Measurements from ENCODE around the gene THSD7B.
A peak's percentile ranks its signal among the peaks of the same experiment; 100 is the strongest.
"Not testable (repeated sequence)": the region's sequence is repeated elsewhere in the genome, so short reads cannot be mapped to it uniquely, and the experiment has no call there.

THSD7B gene

DNA sequence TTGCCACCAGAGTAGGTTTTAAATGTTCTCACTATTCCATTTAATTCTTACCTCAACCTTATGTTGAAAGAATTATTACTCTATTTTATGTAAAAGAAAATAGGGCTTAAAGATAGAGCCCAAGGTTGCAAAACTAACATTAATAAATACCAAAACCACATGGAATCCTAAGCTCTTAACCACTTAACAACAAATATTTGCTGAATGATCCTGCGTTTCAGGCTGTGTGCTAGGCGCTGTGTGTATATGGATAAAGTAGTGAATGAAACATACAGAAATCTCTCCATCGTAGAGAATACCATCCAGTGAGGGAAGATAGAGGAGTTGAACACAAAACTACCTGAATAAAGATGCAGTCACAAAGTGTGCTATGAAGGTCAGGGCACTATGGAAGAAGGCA is 485.1 kb downstream of the THSD7B start:
- DNase-seq (ENCODE audit: low spot score), result no peak

DNA sequence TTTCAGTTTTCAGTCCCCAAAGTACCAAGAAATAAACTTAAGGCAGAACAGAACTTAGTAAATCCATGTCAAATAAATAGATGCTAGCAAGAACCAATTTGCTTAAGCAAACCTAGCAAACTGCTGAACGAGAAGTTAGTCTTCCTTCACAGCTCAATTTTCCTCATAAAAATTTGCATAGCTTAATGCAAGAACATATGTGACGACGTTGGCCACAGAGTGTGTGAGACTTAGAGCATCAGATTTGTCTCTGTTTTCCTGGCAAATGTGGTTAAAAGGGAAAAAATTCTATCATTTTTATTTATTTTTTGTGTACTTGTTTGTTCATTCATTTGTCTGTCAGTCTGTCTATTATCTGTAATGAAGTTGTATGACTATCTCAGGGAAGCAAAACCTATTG is 485.7 kb downstream of the THSD7B start:
- no peak for DNase-seq (ENCODE audit: low spot score)

- peak; percentile 49 for DNase-seq (ENCODE audit: low spot score)
These were observed 487.6 kb downstream of the THSD7B start for GRCh38 chr2:137252934-137253333.

DNA sequence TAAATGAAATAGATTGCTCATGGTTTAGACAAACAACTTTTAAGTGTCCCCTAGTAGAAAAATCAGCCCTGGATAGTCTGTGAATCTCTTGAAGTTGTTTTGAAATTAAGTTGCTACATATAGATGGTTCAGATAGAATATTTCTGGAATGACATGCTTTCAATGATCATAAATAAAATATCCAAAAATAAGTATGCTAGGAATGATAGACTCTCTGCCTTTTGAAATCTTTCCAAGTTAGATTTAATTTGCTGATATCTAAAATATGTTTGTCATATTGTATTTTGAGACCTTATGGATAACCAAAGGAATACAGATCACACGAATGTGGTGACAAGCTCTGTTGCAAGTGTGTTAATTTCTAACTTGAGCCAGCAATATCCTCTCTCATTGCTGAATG is 488.7 kb downstream of the THSD7B start:
- DNase-seq (ENCODE audit: low spot score), result peak; percentile 9

DNA sequence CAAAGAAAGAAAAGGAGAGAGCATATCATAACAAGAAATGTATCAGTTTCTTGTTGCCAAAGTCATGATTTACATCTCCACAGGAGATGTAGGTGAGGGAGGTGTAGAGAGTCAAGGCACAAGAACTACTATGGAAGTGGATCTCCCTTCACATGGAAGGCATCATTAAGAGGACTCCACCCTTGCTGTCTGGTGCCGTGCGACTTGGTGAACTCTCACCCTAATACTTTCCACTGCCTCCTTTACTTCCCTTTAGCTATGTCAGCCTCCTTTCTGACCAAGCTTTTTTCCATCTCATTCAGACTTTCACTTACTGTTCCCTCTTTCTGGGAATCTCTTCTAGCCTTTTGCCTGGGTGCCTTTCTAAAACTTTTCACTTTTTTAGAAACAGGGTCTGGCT is 490.0 kb downstream of the THSD7B start:
- no peak for DNase-seq (ENCODE audit: low spot score)

GRCh38 chr2:137255990-137256389 is 490.6 kb downstream of the THSD7B start:
- peak; percentile 72 for DNase-seq (ENCODE audit: low spot score)

- DNase-seq (ENCODE audit: low spot score), result no peak
These were observed 496.7 kb downstream of the THSD7B start for GRCh38 chr2:137261881-137262585.

DNA sequence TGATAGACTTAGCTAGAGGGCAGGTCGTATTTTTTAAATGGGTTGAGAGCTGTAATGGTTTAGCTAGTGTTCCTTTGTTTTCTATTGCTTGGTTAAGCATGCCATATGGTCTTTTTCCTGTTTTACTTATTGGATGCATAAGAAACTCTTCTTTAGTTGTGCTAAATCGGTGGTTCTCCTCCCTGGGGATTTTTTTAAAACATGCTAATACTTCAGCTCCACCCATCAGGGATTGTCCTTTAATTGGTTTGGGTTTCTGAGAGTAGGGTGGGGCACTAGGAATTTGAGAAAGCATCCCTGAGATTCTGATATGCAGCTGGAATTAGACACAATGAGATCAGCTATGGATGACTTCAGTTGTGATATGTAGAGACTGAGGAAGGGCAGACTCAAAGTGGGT is 497.2 kb downstream of the THSD7B start:
- DNase-seq (ENCODE audit: low spot score), result no peak

GRCh38 chr2:137287913-137288639 is 522.7 kb downstream of the THSD7B start:
- no peak for DNase-seq (ENCODE audit: low spot score)

DNA sequence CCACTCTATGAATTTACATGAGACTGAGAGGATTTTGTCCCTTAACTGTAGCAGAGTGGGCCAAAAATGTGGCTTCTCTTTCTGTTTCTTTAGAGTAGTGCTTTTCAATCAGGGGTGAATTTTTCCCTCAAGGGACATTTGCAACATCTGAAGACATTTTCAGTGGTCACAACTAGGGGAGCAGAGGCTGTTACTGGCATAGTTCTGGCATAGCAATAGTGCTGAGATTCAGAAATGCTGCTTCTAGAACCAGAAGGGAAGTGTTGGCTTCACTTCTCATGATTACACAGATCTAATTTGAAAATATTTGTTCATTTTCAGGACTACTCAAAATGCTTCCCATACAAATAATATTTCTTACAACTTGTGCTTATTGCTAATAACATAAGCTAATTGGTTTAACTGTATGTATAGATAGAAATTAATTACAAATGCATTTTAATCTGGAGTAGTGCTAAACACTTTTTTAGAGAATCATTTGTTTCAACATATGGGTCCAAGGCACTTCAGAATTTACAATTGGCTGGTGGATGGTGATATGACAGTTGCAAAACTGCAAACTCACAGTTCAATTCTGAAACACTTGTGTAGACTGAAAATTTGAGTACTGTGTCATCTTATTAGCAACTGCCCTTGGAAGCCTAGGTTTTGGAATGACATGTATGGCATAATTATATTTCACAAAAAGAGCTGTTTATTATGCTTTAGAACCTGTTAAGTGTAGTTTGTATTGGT is 526.7 kb downstream of the THSD7B start:
- DNase-seq (ENCODE audit: low spot score), result no peak

- DNase-seq (ENCODE audit: low spot score), result no peak
These were observed 533.0 kb downstream of the THSD7B start for GRCh38 chr2:137298377-137298776.

DNA sequence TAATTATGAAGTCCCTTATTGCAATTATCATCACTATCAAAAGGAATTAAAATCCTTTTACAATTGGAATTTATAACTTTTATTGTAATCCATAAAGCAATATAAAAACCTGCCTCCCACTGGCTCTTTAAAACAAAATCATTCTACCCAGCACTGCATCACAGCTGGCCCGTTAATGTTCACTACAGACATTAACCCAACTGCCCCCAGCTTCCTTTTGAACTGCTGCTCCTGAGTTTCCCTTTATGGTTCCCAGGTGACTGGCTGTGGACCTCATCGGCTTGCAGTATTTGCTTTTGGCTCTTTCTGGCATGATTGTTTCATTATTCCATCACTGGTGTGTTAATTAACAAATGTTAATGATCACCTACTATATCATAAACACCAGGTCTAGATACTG is 535.6 kb downstream of the THSD7B start:
- DNase-seq (ENCODE audit: low spot score), result no peak

DNA sequence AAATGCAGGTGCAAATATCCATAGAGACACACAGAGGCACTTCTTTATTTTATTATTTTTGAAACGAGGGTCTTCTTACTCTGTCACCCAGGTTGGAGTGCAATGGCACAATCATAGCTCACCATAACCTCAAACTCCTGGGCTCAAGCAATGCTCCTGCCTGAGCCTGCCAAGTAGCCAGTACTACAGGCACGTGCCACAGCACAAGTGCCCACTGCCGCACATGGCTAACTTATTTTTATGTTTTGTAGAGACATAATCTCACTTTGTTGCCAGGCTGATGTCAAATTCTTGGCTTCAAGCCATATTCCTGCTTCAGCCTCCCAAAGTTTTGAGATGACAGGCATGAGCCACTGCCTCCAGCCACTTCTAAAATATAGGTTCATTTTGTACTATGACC is 537.6 kb downstream of the THSD7B start:
- DNase-seq (ENCODE audit: low spot score), result no peak

DNA sequence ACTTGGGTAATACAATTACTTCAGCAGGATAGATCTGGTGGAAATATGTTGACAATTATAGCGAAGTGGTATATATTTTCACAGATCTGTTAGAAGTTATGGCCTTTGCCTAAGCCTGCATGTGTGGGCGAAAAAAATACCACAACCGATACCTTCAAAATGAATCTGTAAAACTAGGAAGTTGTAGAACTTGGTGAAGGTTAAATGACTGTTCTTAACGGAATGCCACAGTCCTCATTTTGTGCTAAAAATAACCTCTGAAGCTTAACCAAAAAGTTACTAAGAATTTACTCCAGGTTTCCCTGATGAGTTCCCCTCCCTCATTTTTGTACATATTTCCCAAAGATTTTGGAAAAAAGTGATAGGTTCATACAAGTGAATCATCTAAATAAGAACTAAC is 550.7 kb downstream of the THSD7B start:
- DNase-seq (ENCODE audit: low spot score), result no peak

DNA sequence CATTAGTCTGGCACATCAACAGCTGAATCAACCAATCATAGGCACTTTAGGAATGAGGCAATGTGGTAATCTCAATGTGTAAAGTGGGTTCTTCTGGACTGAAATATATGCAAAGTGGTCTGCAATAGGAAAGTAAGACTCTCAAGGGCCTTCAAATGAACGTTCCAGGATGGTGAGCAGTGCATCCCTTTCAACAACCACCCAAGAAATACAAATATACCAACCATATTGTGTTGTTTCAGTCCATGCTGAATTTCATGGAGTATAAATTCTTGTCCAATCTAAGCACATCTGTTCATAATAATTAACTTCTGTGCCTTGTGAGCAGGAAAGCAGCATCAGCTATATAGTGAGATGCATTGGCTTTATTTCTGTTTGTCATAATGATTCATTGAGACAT is 556.2 kb downstream of the THSD7B start:
- DNase-seq (ENCODE audit: low spot score), result no peak

DNA sequence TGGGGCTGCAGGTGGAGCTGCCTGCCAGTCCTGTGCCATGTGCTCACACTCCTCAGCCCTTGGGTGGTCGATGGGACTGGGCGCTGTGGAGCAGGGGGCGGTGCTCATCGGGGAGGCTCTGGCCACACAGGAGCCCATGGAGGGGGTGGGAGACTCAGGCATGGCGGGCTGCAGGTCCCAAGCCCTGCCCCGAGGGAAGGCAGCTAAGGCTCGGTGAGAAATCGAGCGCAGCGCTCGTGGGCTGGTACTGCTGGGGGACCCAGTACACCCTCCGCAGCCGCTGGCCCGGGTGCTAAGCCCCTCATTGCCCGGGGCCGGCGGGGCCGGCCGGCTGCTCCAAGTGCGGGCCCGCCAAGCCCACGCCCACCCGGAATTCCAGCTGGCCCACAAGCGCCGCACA is 566.2 kb downstream of the THSD7B start:
- not testable (repeated sequence) for DNase-seq (ENCODE audit: low spot score)

DNA sequence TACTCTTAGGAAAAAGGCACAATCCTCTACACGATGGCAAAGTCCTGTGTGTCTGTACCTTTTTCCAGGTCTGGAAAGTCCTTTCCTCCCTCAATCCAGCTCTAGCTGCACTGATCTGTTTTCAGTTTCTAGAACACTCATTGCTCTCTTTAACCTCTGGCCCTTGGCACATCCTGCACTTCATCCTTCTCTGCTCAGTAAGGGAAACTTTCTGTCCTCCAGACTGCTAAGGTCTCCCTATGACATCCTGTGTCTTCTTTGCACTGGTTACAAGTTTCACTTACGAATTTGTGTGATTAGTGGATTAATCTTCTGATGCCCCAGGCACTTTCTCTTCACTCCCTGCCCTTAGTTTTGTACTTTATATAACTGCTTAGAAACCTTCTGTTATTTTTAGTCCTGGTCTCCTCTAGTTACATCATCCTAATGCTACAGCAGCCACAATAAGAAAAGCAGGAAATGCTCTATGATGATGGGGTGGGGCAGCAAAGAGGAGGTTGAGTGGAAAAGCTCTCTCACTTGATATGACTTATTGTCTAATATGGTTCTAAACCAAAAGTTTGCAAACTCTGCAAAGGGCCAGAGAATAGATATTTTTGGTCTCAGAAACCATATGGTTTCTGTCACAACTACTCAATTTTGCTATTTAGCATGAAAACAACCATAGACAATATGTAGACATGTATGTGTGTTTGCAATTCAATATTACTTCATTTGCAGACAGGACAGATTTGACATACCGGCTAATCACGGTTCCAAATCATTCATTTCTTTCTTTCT is 568.2 kb downstream of the THSD7B start:
- DNase-seq (ENCODE audit: low spot score), result no peak

DNA sequence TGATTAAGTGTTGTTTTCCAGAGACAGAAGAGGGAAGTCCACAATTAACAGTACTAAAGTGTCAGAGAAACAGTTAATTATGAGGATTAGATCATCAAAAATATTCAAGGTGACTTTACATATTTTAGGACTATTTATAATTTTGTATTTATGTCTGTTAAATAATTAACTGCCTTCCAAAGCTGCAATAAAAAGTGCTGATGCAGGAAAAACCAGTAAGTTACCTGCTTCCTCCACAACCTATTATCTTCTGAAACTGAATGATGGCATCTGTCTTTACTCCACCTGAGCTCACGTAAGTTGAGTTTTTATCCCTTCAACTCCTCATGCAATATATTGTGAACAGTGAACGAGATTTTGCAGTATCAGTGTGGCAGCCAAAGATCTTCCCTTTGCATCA is 570.7 kb downstream of the THSD7B start:
- no peak for DNase-seq (ENCODE audit: low spot score)

- no peak for DNase-seq (ENCODE audit: low spot score)
These were observed 573.7 kb downstream of the THSD7B start for GRCh38 chr2:137339051-137339450.

- DNase-seq (ENCODE audit: low spot score), result no peak
These were observed 580.6 kb downstream of the THSD7B start for GRCh38 chr2:137345994-137346393.

DNA sequence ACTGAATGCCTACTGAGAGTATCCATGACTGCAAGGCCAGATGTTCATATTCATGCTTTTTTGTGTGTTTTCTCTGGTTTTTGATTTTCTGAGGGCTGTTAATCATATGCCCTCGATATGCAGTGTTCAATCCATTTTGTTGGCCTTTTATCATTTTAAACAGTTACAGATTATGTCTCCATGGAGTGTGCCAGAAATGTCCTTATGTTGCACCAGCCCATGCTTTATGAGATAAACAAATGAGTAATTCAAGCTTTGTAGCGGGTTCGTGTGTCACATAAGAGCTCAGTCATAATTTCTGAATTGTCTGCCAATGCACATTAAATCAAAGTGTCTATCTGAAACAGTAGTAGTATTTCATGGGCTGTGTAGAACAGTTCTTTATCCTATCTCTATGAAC is 583.0 kb downstream of the THSD7B start:
- DNase-seq (ENCODE audit: low spot score), result no peak

- DNase-seq (ENCODE audit: low spot score), result no peak
These were observed 592.3 kb downstream of the THSD7B start for GRCh38 chr2:137357634-137358033.

Data from kidney tubule cell (primary cell).